Erythroblast (primary cell): ENCODE results near the gene HDDC3.

Experiments
- GATA1 ChIP-seq: IDR thresholded peaks from 2 replicates; pipeline ENCODE4 v1.6.1; 2011; ENCODE audit warnings: low read depth, mild to moderate bottlenecking, control low read depth, low read length, moderate library complexity
- POLR2A ChIP-seq: IDR thresholded peaks from 2 replicates; pipeline ENCODE4 v1.6.1; 2011; ENCODE audit warnings: mild to moderate bottlenecking, low read length

DNA sequence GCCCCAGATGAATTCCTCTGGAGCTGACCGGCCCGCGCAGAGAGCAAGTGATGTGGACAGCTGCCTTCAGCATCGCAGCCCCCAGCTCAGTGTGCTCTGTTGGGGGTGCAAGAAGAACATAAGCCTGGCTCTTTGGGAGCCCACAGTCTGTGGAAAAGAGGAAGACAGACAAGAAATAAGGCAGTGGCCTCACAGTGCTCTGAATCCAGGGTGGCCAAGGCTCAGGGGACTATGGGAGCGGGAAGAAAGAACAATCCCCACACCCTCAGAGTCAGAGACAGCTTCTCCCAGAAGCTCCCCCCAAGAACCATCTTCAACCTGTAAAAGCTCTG lies 277 bp upstream of the HDDC3 start:
- TF ChIP-seq POLR2A (no peak), GATA1 (no peak)
